Activated CD4-positive, alpha-beta T cell treated with anti-CD3 and anti-CD28 coated beads, Interleukin-2, amount 10 ng/mL, durations not matched to agents 7 days and 5 days (primary cell): Measurements from ENCODE around the gene KRTAP12-1. TPM values are rescaled to one million over a fixed set of nuclear protein-coding genes. Genes with fewer than 3 reads are reported as not detected.
"Not testable (repeated sequence)": the region's sequence is repeated elsewhere in the genome, so short reads cannot be mapped to it uniquely, and the experiment has no call there.

Source experiments
- CTCF ChIA-PET: fragments of 350-600 bp; sonication (Branson Sonifier 250); formaldehyde crosslinking; loops from one replicate; lab custom pipeline; 2021; ENCODE audit warnings: antibody characterized with exemption; lab: Charles Lee
- POLR2A ChIA-PET: fragments of 350-600 bp; sonication (Branson Sonifier 250); formaldehyde crosslinking; loops from one replicate; lab custom pipeline; 2021; ENCODE audit warnings: antibody characterized with exemption; lab: Charles Lee
- DNase-seq: peaks from one replicate; pipeline ENCODE4 v3.0.0-alpha.2; 2020
- H3K27ac Mint-ChIP-seq: one replicate; pipeline ENCODE4 v1.8.0; 2021; ENCODE audit warnings: mild to moderate bottlenecking, moderate library complexity, mixed read lengths
- H3K27me3 Mint-ChIP-seq: one replicate; pipeline ENCODE4 v1.8.0; 2021; ENCODE audit warnings: mixed read lengths
- H3K36me3 Mint-ChIP-seq: one replicate; pipeline ENCODE4 v1.8.0; 2021; ENCODE audit warnings: low read depth, mixed read lengths
- H3K4me1 Mint-ChIP-seq: one replicate; pipeline ENCODE4 v1.8.0; 2021; ENCODE audit warnings: mixed read lengths
- H3K4me3 Mint-ChIP-seq: one replicate; pipeline ENCODE4 v1.8.0; 2021; ENCODE audit warnings: mild to moderate bottlenecking, moderate library complexity, mixed read lengths
- H3K9me3 Mint-ChIP-seq: one replicate; pipeline ENCODE4 v1.8.0; 2021; ENCODE audit warnings: mixed read lengths
- total RNA-seq, 2 experiments: library from RNA; stranded (reverse); gene quantifications; one replicate each; pipeline ENCODE4 v1.2.3, GENCODE V29; 2021

The KRTAP12-1 gene
- total RNA-seq, 2 experiments from 2014 or later, result not detected

DNA sequence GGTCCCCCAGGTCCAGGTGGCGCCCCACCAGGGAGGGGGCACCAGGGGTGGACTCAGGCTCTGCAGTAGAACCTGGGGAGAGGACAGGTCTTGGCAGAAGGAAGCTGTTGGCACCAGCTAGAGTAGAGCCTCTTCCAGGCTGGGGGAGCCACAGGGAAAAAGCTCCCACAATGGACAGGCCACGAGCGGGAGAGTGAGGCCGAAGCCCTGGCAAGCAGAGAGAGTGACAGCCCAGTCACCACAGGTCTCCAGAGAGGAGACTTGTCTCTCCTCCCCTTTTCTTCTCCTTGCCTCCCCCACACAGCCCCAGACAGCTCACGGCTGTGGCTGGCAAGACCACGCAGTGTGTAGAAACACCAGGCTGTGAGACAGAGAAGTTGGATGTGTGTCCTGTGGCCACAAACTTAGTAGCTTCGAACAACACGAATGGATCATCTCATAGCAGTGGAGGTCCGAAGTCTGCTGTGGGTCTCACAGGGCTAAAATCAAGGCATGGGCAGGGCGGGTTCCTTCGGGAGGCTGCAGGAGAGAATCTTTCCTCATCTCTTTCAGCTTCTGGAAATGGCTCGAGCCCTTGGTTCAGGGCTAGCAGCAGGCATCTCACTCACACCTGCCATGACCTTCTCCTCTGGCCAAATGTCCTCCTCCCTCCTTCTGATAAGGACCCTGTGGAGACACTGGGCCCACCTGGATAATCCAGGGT lies 30.8 kb downstream of the KRTAP12-1 start:
- Mint-ChIP-seq H3K9me3 (peaks cover 22% of the 10 kb centered on the region), H3K36me3 (peaks cover 22% of the 10 kb centered on the region), H3K4me3 (no peak overlapping the region), H3K27me3 (no peaks in the 10 kb centered on the region), H3K27ac (no peak overlapping the region), H3K4me1 (peaks cover 21% of the 10 kb centered on the region)
- ChIA-PET POLR2A (no interaction called here), CTCF (no interaction called here)
- DNase-seq, result no peak

GRCh38 chr21:44650265-44650972 lies 31.5 kb downstream of the KRTAP12-1 start:
- Mint-ChIP-seq H3K9me3 (peaks cover 18% of the 10 kb centered on the region), H3K27me3 (no peaks in the 10 kb centered on the region), H3K4me1 (peaks cover 16% of the 10 kb centered on the region), H3K36me3 (peaks cover 19% of the 10 kb centered on the region), H3K4me3 (no peak overlapping the region), H3K27ac (no peak overlapping the region)
- no peak for DNase-seq
- POLR2A ChIA-PET, result no interaction called here
- CTCF ChIA-PET, result no interaction called here

DNA sequence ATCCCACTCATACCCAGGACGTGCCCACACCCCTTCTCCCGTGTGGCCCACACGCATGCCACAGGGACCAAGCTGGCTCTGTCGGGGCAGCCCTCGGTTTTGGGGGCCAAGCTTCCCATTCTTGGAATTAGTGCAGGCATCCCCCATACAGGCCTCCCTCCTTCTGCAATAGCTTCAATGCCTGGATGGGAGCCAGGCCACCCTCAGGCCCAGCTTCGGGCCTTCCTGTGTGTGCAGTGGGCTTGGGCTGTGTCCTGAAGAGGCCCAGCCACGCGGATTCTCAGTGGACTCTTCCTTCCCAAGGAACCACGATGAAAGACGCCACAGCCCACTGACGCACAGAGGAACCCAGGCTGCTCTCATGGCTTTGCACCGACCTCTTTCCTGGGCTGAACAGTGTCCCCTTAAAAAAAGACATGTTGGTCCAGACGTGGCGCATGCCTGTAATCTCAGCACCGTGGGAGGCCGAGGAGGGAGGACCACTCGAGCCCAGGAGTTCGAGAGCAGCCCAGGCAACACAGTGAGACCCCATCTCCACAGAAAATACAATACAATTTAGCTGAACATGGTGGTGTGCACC lies 32.4 kb downstream of the KRTAP12-1 start:
- peaks cover 18% of the 10 kb centered on the region for H3K36me3 Mint-ChIP-seq

GRCh38 chr21:44648557-44649311 lies 33.2 kb downstream of the KRTAP12-1 start:
- Mint-ChIP-seq H3K36me3 (peaks cover 12% of the 10 kb centered on the region), H3K4me3 (no peak overlapping the region), H3K9me3 (peaks cover 23% of the 10 kb centered on the region), H3K27ac (no peak overlapping the region), H3K4me1 (peaks cover 4% of the 10 kb centered on the region), H3K27me3 (no peaks in the 10 kb centered on the region)
- DNase-seq, result no peak
- POLR2A ChIA-PET, result no interaction called here
- CTCF ChIA-PET, result interaction anchor here (1.4 kb wide), 1 partner anchor 9 kb away, joined by 3 read pairs; the partner anchor contains the start of gene KRTAP12-3

More for the DNA sequence above, 32.4 kb downstream of the KRTAP12-1 start:
- POLR2A ChIA-PET, result no interaction called here
- no peak overlapping the region for H3K4me3 Mint-ChIP-seq
- H3K27ac Mint-ChIP-seq, result no peak overlapping the region
- H3K9me3 Mint-ChIP-seq, result peaks cover 19% of the 10 kb centered on the region
- CTCF ChIA-PET, result no interaction called here
- no peaks in the 10 kb centered on the region for H3K27me3 Mint-ChIP-seq
- H3K4me1 Mint-ChIP-seq, result peaks cover 12% of the 10 kb centered on the region
- no peak for DNase-seq

DNA sequence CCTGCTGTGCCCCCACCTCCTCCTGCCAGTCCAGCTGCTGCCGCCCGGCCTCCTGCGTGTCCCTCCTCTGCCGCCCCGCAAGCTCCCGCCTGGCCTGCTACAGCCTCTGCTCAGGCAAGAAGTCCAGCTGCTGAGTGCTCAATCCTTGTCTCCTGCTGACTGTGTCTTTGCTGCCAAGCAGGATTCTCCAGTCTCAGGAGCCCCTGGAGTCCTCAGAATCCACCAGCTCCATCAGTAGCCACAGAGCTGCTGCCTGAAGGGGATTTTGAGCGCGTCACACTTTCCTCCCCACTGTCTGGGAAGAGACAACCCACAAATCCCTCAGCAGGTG lies 34.8 kb downstream of the KRTAP12-1 start:
- Mint-ChIP-seq H3K36me3 (peaks cover 8% of the 10 kb centered on the region), H3K4me3 (no peak overlapping the region), H3K27me3 (peaks cover 2% of the 10 kb centered on the region), H3K4me1 (no peaks in the 10 kb centered on the region), H3K27ac (no peak overlapping the region), H3K9me3 (peaks cover 23% of the 10 kb centered on the region)
- ChIA-PET POLR2A (no interaction called here), CTCF (interaction anchor here (1.4 to 1.8 kb wide), 2 partner anchors 8 to 10 kb away, joined by 3 to 5 read pairs; partner anchors contain the start of genes KRTAP12-3 and KRTAP12-4)
- DNase-seq, result no peak

DNA sequence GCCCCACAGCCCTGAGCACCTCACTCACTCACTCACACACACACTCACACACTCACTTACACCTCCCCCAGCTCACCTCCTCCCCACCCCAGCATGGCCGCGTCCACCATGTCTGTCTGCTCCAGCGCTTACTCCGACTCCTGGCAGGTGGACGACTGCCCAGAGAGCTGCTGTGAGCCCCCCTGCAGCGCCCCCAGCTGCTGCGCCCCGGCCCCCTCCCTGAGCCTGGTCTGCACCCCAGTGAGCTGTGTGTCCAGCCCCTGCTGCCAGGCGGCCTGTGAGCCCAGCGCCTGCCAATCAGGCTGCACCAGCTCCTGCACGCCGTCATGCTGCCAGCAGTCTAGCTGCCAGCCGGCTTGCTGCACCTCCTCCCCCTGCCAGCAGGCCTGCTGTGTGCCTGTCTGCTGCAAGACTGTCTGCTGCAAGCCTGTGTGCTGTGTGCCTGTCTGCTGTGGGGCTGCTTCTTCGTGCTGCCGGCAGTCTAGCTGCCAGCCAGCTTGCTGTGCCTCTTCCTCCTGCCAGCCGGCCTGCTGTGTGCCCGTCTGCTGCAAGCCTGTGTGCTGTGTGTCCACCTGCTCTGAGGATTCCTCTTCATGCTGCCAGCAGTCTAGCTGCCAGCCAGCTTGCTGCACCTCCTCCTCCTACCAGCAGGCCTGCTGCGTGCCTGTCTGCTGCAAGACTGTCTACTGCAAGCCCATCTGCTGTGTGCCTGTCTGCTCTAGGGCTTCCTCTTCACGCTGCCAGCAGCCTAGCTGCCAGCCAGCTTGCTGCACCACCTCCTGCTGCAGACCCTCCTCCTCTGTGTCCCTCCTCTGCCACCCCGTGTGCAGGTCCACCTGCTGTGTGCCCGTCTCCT lies 35.4 kb downstream of the KRTAP12-1 start, which contains the start of gene KRTAP10-11:
TSS of gene KRTAP10-11 (plus strand) at position 49 of the 856 bp plus-strand sequence. CDS start at position 94, 45 bp downstream.
- DNase-seq, H3K4me1 Mint-ChIP-seq, H3K4me3 Mint-ChIP-seq, POLR2A ChIA-PET, H3K27me3 Mint-ChIP-seq, H3K36me3 Mint-ChIP-seq, H3K27ac Mint-ChIP-seq: not testable (repeated sequence)
- H3K9me3 Mint-ChIP-seq, result peaks cover 26% of the 10 kb centered on the region
- CTCF ChIA-PET, result interaction anchor here (1.8 kb wide), 1 partner anchor 9 kb away, joined by 5 read pairs; the partner anchor contains the start of gene KRTAP12-4

GRCh38 chr21:44644878-44645277 lies 37.1 kb downstream of the KRTAP12-1 start:
- peaks cover 33% of the 10 kb centered on the region for H3K9me3 Mint-ChIP-seq
- no peak overlapping the region for H3K27ac Mint-ChIP-seq
- ChIA-PET POLR2A (no interaction called here), CTCF (interaction anchor here (0.7 kb wide), 1 partner anchor 40 kb away, joined by 3 read pairs; no protein-coding TSS in a partner anchor)
- H3K36me3 Mint-ChIP-seq, result peaks cover 8% of the 10 kb centered on the region
- no peak overlapping the region for H3K4me3 Mint-ChIP-seq
- peaks cover 2% of the 10 kb centered on the region for H3K27me3 Mint-ChIP-seq
- H3K4me1 Mint-ChIP-seq, result no peaks in the 10 kb centered on the region
- DNase-seq, result no peak

GRCh38 chr21:44643741-44644310 lies 38.1 kb downstream of the KRTAP12-1 start:
- Mint-ChIP-seq H3K27me3 (peaks cover 2% of the 10 kb centered on the region), H3K4me1 (no peaks in the 10 kb centered on the region), H3K36me3 (peaks cover 8% of the 10 kb centered on the region), H3K27ac (no peak overlapping the region), H3K4me3 (no peak overlapping the region), H3K9me3 (peaks cover 33% of the 10 kb centered on the region)
- ChIA-PET CTCF (no interaction called here), POLR2A (no interaction called here)
- no peak for DNase-seq

GRCh38 chr21:44640761-44641160 lies 41.2 kb downstream of the KRTAP12-1 start:
- POLR2A ChIA-PET, result no interaction called here
- Mint-ChIP-seq H3K4me1 (no peaks in the 10 kb centered on the region), H3K27ac (no peak overlapping the region), H3K4me3 (no peak overlapping the region), H3K36me3 (peaks cover 8% of the 10 kb centered on the region), H3K27me3 (peaks cover 2% of the 10 kb centered on the region), H3K9me3 (peaks cover 33% of the 10 kb centered on the region)
- no peak for DNase-seq
- CTCF ChIA-PET, result no interaction called here

DNA sequence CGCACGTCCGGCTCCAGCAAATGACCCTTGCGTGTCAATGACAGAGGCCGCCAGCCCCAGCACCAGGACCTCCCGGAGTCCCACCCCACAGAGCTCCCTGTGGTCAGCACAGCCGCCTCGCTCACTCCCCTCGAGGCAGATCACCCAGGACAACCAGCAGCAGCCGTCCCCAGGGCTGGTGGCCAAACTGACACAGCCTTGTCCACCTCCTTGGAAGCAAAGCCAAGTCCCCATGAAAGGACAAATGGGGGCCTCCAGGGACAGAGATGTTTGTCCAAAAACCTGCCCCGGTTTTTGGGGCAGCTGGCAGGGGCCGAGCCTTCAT lies 42.7 kb downstream of the KRTAP12-1 start:
- peaks cover 4% of the 10 kb centered on the region for H3K36me3 Mint-ChIP-seq
- CTCF ChIA-PET, result no interaction called here
- DNase-seq, result no peak
- H3K4me3 Mint-ChIP-seq, result no peak overlapping the region
- H3K27ac Mint-ChIP-seq, result no peak overlapping the region
- POLR2A ChIA-PET, result no interaction called here
- H3K27me3 Mint-ChIP-seq, result peaks cover 7% of the 10 kb centered on the region
- peaks cover 28% of the 10 kb centered on the region for H3K9me3 Mint-ChIP-seq
- no peaks in the 10 kb centered on the region for H3K4me1 Mint-ChIP-seq

GRCh38 chr21:44638506-44639330 lies 43.2 kb downstream of the KRTAP12-1 start:
- H3K27me3 Mint-ChIP-seq, result peaks cover 10% of the 10 kb centered on the region
- H3K9me3 Mint-ChIP-seq, result peaks cover 22% of the 10 kb centered on the region
- H3K27ac Mint-ChIP-seq, POLR2A ChIA-PET, H3K36me3 Mint-ChIP-seq, H3K4me1 Mint-ChIP-seq, H3K4me3 Mint-ChIP-seq, DNase-seq, CTCF ChIA-PET: not testable (repeated sequence)
